HCT116 (cell line): Measurements from ENCODE around the gene IL6R.

Experiments used
- CEBPB ChIP-seq: IDR thresholded peaks from 2 replicates; pipeline ENCODE4 v1.6.1; 2012; ENCODE audit warnings: low read depth
- EZH2 ChIP-seq: fragments of 200-600 bp; sonication (generic); IDR thresholded peaks from 2 replicates; pipeline ENCODE4 v1.6.1; 2017; ENCODE audit warnings: antibody characterized with exemption, mixed run types
- POLR2A ChIP-seq: IDR thresholded peaks from 2 replicates; pipeline ENCODE4 v1.7.0; 2011; ENCODE audit warnings: borderline replicate concordance; ENCODE audit not compliant: insufficient read depth, insufficient read length; ENCODE audit errors: extremely low read depth
- SRF ChIP-seq: IDR thresholded peaks from 2 replicates; pipeline ENCODE4 v1.6.1; 2012; ENCODE audit warnings: low read depth
- ZBTB33 ChIP-seq: IDR thresholded peaks from 2 replicates; pipeline ENCODE4 v1.6.1; 2011; ENCODE audit warnings: mild to moderate bottlenecking, low read length, moderate library complexity; ENCODE audit not compliant: insufficient replicate concordance; ENCODE audit errors: extremely low read depth
- TF ChIP-seq, protein P1 (sequence below), 3 experiments: fragments of 200-600 bp in 1 of 3; sonication (generic) in 1 of 3; IDR thresholded peaks in 2 of 3; conservative IDR thresholded peaks in 1 of 3; 2 replicates each; pipeline ENCODE4 v1.5.1; 2012 to 2017; ENCODE audit warnings: low read depth in 2 of 3, low read length in 2 of 3, antibody characterized with exemption in 1 of 3, borderline replicate concordance in 1 of 3, control low read depth in 1 of 3, mild to moderate bottlenecking in 1 of 3, mixed read lengths in 1 of 3, mixed run types in 1 of 3, moderate library complexity in 1 of 3; ENCODE audit not compliant: insufficient read depth in 1 of 3
- TF ChIP-seq, protein P2 (sequence below): IDR thresholded peaks from 2 replicates; pipeline ENCODE4 v1.6.1; 2012
- TF ChIP-seq, protein P3 (sequence below): IDR thresholded peaks from 2 replicates; pipeline ENCODE4 v1.6.1; 2012; ENCODE audit warnings: low read depth

DNA sequence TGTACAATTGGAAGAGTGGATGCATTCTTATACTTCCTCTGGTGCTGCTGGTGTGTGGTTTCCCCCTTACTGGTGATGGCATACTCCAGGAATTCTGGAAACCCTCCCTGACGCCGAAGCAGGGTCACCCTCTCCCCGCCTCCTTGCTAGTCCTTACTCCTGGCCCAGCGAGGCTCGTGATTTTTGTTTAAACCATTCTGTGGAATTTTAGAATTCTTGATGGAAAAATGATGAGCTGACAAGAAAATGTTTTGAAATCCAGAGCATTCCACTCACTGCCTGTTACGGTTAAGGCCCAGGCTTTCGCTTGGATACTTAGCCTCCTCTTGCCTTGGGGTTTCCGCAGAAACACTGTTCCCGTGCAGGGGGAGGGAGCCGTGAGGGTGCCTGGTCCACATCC is 41.1 kb downstream of the IL6R start:
- TF ChIP-seq EZH2 (no peak), SRF (no peak), CEBPB (no peak), ZBTB33 (no peak), POLR2A (no peak)
- TF ChIP-seq, protein P1, sequence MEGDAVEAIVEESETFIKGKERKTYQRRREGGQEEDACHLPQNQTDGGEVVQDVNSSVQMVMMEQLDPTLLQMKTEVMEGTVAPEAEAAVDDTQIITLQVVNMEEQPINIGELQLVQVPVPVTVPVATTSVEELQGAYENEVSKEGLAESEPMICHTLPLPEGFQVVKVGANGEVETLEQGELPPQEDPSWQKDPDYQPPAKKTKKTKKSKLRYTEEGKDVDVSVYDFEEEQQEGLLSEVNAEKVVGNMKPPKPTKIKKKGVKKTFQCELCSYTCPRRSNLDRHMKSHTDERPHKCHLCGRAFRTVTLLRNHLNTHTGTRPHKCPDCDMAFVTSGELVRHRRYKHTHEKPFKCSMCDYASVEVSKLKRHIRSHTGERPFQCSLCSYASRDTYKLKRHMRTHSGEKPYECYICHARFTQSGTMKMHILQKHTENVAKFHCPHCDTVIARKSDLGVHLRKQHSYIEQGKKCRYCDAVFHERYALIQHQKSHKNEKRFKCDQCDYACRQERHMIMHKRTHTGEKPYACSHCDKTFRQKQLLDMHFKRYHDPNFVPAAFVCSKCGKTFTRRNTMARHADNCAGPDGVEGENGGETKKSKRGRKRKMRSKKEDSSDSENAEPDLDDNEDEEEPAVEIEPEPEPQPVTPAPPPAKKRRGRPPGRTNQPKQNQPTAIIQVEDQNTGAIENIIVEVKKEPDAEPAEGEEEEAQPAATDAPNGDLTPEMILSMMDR (IDR thresholded peaks at IDR 0.05 in 2 of 3, conservative IDR thresholded peaks at IDR 0.05 in 1 of 3; ENCODE audit: borderline replicate concordance in 1 of 3, insufficient read depth in 1 of 3, low read depth in 2 of 3, low read length in 2 of 3) = no peak
- TF ChIP-seq, protein P2, sequence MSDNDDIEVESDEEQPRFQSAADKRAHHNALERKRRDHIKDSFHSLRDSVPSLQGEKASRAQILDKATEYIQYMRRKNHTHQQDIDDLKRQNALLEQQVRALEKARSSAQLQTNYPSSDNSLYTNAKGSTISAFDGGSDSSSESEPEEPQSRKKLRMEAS = no peak
- TF ChIP-seq, protein P3, sequence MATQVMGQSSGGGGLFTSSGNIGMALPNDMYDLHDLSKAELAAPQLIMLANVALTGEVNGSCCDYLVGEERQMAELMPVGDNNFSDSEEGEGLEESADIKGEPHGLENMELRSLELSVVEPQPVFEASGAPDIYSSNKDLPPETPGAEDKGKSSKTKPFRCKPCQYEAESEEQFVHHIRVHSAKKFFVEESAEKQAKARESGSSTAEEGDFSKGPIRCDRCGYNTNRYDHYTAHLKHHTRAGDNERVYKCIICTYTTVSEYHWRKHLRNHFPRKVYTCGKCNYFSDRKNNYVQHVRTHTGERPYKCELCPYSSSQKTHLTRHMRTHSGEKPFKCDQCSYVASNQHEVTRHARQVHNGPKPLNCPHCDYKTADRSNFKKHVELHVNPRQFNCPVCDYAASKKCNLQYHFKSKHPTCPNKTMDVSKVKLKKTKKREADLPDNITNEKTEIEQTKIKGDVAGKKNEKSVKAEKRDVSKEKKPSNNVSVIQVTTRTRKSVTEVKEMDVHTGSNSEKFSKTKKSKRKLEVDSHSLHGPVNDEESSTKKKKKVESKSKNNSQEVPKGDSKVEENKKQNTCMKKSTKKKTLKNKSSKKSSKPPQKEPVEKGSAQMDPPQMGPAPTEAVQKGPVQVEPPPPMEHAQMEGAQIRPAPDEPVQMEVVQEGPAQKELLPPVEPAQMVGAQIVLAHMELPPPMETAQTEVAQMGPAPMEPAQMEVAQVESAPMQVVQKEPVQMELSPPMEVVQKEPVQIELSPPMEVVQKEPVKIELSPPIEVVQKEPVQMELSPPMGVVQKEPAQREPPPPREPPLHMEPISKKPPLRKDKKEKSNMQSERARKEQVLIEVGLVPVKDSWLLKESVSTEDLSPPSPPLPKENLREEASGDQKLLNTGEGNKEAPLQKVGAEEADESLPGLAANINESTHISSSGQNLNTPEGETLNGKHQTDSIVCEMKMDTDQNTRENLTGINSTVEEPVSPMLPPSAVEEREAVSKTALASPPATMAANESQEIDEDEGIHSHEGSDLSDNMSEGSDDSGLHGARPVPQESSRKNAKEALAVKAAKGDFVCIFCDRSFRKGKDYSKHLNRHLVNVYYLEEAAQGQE = no peak
